Lung microvascular endothelial cell (primary cell): ENCODE data around the gene SPATA33. TPM values are rescaled to one million over a fixed set of nuclear protein-coding genes. Genes with fewer than 3 reads are reported as not detected.

Source experiments
- DNase-seq, 2 donors: peaks; one replicate each; pipeline versions ENCODE4 v3.0.0 to v3.0.0-alpha.2; 2010; ENCODE audit warnings: low read depth in 2 of 2
- total RNA-seq: library from RNA; depleted of rRNA; stranded (reverse); fragments of >200 nt; gene quantifications from 2 replicates; pipeline ENCODE4 v1.2.1, GENCODE V29; 2014

SPATA33 gene
- total RNA-seq, 1 donor from 2014 or later, result 1.4 TPM

GRCh38 chr16:89706518-89707260 lies 49.1 kb downstream of the SPATA33 start:
- no peak for DNase-seq

DNA sequence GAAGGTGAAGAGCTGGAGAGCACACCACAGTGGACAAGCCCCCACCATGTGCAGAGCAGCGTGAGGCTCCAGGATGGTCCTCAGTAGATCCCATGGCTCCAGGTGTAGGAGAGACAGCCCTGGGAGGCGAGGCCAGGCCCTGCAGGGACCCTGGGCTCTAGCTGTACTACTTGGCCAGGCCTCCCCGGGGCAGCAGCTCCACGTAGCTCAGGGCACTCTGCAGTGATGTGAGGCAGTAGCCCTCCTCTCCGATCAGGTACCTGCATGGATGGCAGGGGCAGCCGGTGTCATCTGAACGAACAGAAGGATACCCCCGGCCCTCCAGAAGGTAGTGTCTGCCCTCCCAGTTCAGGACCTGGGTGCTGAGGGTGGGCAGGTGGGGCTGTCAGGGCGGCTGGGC lies 50.1 kb downstream of the SPATA33 start:
- no peak for DNase-seq

DNA sequence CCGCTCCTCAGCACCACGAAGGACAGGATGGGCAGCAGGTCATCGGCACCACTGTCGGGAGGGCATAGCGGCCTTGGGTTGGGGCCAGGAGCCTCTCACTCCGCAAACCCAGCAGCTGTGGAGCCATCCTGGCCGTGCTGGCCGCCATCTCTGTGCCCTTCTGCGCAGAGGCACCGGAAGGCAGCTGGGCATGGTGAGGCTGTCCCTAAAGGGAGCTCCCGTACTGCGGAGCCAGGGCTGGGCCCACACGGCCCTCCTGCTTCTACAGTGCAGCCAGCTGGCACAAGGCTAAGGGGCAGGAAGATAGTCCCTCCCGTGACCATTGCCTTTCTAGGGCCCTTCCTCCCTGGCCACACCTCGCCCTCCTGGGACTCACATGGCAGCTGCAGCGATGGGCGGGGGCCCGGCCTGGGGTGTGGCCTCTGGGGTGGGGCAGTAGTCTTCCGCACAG lies 50.9 kb downstream of the SPATA33 start:
- no peak for DNase-seq

GRCh38 chr16:89709166-89709565 lies 51.5 kb downstream of the SPATA33 start:
- no peak for DNase-seq

DNA sequence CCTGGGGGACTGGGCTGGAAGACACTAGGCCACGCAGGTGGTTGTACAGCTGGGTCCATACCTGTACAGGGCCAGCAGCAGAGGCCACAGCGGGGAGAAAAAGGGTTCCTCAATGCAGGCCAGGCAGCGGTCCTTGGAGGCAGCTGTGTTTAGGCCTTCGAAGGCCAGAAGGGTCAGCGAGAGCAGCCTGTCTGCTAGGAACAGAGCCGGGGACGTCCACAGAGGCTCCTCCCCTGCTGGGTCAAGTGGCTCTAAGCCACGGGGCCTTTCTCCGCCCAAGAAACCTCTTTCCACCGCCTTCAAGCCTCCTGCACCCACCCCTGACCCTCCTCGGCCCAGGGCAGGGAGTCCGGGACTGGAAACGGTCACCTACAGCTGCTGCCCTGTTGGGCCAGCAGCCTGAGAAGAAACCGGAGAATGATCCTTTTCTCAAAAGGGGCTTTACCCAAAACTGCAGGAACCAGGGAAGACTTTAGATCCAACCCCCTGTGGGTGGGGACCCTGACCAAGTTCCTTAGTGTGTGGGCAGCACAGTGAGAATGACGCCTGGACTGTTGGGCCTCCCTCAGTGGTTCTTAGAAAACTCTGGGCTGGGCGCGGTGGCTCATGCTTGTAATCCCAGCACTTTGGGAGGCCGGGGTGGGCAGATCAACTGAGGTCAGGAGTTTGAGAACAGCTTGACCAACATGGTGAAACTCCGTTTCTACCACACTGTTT lies 52.2 kb downstream of the SPATA33 start:
- DNase-seq, result no peak

DNA sequence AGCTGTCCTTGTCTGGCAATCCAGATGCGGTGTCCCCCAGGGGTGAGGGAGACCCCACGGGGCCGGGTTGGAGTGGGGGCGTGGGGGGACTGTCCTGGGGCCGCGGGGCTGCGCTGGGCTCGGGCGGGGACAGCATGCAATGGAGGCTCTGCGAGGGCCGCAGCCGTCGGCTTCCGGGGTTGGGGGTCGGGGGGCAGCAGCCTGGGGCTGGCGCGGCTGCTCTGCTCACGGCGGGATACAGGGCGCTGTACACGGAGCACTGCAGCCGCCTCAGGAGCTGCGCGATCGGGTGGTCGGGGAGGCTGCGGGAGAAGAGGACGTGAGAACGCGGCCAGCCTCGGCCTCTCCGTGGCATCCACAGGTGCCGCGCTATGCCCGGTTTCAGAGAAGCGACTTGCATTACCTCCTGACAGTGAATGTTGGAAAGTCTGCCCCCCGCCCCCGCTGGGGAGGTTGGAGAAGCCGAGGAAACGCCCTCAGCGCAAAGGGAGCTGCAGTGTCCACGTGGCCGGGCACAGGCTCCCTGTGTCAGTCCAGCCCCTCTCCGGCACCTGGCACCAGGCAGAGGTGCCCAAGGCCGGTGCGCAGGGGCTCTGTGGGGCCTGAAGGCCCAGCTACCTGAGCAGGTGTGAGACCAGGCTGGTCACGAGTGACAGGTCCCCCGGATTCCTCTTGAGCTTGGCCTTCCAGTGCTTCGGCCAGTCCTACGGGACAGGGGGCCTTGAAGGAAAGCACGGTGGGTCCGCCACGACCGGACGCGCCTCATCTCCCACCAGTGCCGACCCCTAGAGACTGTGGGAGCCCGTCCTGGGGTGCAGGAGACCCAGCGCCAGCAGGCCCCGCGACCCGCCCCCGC lies 53.3 kb downstream of the SPATA33 start:
- DNase-seq, result no peak

- peak; percentile 77 to 84 for DNase-seq
Measured at GRCh38 chr16:89711601-89712273, 54.1 kb downstream of the SPATA33 start.

DNA sequence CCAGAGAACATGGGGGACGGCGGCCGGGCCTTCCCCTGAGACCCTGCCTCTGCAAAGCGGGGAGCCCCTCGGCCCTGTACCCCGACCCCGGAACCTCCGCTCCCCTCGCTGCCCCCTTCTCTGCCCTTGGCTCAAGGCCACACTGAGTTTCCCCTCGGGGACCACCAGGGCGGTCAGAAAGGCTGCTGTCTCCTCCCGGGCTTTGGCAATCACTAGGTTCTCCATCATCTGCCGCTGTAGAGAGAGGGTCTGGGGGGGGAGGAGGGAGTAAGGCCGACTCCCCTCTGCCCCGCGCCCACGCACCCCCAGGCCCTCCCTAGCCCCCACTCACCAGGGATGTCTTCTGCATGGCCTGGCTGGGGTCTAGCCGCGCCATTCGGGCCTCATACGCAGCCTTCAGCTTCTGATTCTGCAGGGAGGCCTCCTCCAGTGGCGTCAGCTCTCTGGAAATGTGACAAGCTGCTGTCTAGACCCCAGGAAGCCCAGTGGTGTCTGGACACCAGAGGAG lies 54.7 kb downstream of the SPATA33 start:
- DNase-seq, result peak; percentile 27 to 43

DNA sequence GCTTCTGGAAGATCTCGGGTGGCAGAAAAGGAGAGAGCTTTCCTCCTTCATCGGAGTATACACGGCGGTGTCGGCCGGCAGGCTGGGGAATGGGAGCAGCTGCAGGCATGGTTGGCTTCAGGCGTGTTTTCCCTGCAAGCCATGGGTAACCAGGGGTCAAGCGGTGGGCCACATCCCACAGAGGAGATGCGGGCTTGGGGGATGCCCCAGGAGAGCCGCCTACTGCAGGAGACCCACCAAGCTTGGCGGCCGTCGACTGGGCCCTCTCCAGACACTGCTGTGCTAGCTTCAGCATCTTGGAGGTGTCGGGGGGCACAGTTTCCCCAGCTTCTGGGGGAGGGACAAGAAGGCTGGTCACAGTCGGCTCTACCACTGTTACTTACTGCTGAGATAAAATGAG lies 58.9 kb downstream of the SPATA33 start:
- no peak for DNase-seq

GRCh38 chr16:89716916-89717687 lies 59.5 kb downstream of the SPATA33 start:
- no peak for DNase-seq

DNA sequence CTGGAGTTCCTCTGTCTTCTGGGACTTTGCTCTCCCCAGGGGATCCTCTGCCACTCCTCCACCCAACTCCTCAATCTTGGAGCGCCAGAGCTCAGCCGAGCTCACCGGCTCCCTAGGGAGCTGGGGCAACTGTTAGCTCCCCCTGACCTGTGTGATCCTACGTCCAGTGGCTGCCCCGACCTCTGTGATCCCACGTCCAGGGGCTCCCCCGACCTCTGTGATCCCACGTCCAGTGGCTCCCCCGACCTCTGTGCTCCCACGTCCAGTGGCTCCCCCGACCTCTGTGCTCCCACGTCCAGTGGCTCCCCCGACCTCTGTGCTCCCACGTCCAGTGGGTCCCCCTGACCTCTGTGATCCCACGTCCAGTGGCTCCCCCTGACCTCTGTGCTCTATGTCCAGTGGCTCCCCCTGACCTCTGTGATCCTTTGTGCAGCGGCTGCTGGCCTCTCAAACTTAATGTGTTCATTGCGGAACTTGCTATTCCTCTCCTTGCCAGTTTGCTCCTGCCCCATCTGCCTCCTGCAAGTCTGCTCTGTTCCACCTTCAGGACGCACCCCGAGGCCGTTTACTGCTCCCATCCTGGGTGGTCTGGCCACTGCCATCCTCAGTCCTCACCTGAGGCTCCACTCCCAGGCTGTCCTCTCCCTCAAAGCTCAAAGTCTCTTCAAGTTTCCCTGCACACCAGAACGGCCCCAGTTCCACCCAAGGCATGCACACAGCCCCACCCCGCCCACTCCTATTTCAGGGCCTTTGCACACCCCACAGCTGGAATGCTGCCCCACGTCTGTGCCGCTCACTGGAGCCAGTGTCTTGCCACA lies 60.3 kb downstream of the SPATA33 start:
- DNase-seq, result no peak

Other genes starting within 250 kb of the SPATA33 start
- 31.6 and 31.9 TPM in 2 replicates for gene ANKRD11, start 167.3 kb upstream of the SPATA33 start, total RNA-seq
- gene SPG7, start 149.4 kb upstream of the SPATA33 start, total RNA-seq, result 75.8 and 94.6 TPM in 2 replicates
- 2,557 and 4,242 TPM in 2 replicates for gene RPL13, start 97.2 kb upstream of the SPATA33 start, total RNA-seq
- gene CPNE7, start 82.1 kb upstream of the SPATA33 start, total RNA-seq, result 1.2 and 3.5 TPM in 2 replicates
- 0.20 and 0.44 TPM in 2 replicates for gene DPEP1, start 44.2 kb upstream of the SPATA33 start, total RNA-seq
- gene CHMP1A, start 128 bp upstream of the SPATA33 start, total RNA-seq, result 59.3 and 81.5 TPM in 2 replicates
- gene CDK10, start 28.9 kb downstream of the SPATA33 start, total RNA-seq, result 23.1 and 38.5 TPM in 2 replicates
- gene SPATA2L, start 43.9 kb downstream of the SPATA33 start, total RNA-seq, result 8.1 and 10.1 TPM in 2 replicates
- gene VPS9D1, start 63.1 kb downstream of the SPATA33 start, total RNA-seq, result 4.1 and 4.4 TPM in 2 replicates
- 8.3 and 14.5 TPM in 2 replicates for gene ZNF276, start 63.7 kb downstream of the SPATA33 start, total RNA-seq
- gene FANCA, start 158.8 kb downstream of the SPATA33 start, total RNA-seq, result 5.6 and 6.5 TPM in 2 replicates
- 1.3 and 2.4 TPM in 2 replicates for gene SPIRE2, start 170.6 kb downstream of the SPATA33 start, total RNA-seq
- gene TCF25, start 215.8 kb downstream of the SPATA33 start, total RNA-seq, result 115 and 136 TPM in 2 replicates